ENCODE measurements around the gene R3HDM2. TPM values are rescaled to one million over a fixed set of nuclear protein-coding genes. Genes with fewer than 3 reads are reported as not detected.
A peak's percentile ranks its signal among the peaks of the same experiment; 100 is the strongest.
"Not testable (repeated sequence)": the region's sequence is repeated elsewhere in the genome, so short reads cannot be mapped to it uniquely, and the experiment has no call there.

R3HDM2 gene
- total RNA-seq, 6 experiments from 2014 or later, result 33.7 to 39.4 (median 37.9) TPM

DNA sequence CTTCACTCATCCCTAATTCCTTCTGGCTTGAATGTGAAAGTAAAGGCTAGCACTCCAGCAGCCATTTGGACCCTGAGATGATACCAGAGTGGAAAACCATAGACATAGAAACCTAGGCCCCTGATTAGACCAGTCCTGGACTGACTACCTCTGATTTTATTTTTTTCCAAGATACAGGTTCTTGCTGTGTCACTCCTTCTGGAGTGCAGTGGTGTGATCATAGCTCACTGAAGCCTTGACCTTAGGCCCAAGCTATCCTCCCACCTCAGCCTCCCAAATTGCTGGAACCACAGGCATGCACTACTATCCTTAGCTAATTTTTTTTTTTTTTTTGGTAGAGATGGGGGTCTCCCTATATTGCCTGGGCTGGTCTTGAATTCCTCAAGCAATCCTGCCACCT, 105.4 kb downstream of the R3HDM2 start:
- TF ChIP-seq, protein P1, sequence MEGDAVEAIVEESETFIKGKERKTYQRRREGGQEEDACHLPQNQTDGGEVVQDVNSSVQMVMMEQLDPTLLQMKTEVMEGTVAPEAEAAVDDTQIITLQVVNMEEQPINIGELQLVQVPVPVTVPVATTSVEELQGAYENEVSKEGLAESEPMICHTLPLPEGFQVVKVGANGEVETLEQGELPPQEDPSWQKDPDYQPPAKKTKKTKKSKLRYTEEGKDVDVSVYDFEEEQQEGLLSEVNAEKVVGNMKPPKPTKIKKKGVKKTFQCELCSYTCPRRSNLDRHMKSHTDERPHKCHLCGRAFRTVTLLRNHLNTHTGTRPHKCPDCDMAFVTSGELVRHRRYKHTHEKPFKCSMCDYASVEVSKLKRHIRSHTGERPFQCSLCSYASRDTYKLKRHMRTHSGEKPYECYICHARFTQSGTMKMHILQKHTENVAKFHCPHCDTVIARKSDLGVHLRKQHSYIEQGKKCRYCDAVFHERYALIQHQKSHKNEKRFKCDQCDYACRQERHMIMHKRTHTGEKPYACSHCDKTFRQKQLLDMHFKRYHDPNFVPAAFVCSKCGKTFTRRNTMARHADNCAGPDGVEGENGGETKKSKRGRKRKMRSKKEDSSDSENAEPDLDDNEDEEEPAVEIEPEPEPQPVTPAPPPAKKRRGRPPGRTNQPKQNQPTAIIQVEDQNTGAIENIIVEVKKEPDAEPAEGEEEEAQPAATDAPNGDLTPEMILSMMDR (IDR thresholded peaks at IDR 0.05), result no peak
- H3K36me3 Mint-ChIP-seq (ENCODE audit: low read depth), result peaks cover 10% of the 10 kb centered on the region
- no peak overlapping the region for H3K27ac Mint-ChIP-seq
- no peak overlapping the region for H3K4me3 Mint-ChIP-seq
- no peaks in the 10 kb centered on the region for H3K9me3 Mint-ChIP-seq
- peaks cover 1% of the 10 kb centered on the region for H3K27me3 Mint-ChIP-seq (ENCODE audit: insufficient read depth)
- H3K4me1 Mint-ChIP-seq (ENCODE audit: low read depth), result peaks cover 8% of the 10 kb centered on the region
- no peak for DNase-seq

DNA sequence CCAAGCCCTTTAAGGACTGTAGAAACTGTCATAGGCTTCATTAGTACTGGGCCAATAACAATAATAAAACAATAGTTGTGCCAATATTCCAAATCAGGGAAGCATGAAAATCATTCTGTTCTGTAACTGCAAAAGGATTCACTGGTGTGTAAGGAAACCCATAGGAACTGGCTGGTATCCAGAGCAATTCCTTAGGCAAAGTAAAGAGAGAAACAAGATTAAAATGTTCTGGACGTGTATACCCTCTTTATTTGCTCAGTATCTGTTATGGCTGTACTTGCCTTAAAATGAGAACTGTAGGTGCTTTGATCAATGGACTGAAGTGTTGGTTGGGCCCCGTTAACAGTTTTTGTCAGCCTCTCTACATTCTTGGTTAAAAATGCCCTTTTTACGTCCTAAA, 107.4 kb downstream of the R3HDM2 start:
- H3K27ac Mint-ChIP-seq, result no peak overlapping the region
- TF ChIP-seq, protein P1 (IDR thresholded peaks at IDR 0.05), result no peak

DNA sequence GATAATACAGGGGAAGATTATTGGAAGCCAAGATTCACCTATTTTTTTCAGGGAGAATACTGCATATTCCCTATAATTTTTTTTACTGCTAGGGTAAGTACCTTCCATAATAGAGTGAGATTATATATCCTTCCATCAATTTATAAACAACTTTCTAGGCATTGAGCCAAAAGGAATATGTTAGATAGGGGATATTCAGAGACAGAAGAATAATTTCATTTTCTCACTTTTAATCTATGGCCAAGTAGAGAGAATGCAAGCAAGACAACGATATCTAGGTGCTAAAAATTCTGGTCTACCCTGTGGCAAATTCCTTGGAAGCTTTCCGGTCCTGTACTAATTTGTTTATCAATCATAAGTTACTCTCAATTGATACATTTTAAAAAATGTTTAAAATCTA, 110.2 kb downstream of the R3HDM2 start:
- no peak for DNase-seq

More for the DNA sequence above, 107.4 kb downstream of the R3HDM2 start:
- Mint-ChIP-seq H3K27me3 (ENCODE audit: insufficient read depth) (peaks cover 1% of the 10 kb centered on the region), H3K9me3 (no peaks in the 10 kb centered on the region), H3K4me1 (ENCODE audit: low read depth) (peaks cover 25% of the 10 kb centered on the region), H3K4me3 (no peak overlapping the region), H3K36me3 (ENCODE audit: low read depth) (peaks cover 10% of the 10 kb centered on the region)
- DNase-seq, result no peak

DNA sequence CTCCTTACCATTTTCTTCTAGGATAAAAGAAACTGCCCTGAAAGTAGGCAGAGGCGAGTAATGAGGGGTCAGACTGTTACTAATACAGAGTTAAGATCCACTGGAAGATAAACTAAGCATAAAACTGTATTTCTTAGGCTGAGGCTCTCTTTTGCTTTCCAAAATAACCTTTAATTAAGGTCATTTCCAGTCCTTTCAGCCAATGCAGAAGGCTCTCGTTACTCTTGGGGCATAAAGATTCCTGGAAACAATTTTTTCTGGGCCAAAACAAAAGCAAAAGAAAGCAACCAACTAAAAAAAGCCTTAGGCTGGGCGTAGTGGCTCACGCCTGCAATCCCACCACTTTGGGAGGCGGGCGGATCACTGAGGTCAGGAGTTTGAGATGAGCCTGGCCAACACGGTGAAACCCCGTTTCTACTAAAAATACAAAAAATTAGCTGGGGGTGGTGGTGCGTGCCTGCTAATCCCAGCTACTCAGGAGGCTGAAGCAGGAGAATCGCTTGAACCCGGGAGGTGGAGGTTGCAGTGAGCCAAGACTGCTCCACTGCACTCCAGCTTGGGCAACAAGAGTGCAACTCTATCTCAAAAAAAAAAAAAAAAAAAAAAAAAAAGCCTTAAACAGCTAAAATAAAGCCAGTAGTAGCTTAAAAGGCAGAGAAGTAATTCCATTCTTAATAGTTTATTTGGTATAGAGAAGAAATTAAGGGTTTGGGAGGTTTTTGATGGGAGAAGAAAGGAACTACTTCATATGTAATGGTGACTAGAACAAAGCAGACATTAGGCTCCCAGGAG, 111.0 kb downstream of the R3HDM2 start:
- TF ChIP-seq, protein P1 (IDR thresholded peaks at IDR 0.05), result no peak
- DNase-seq, result peak; percentile 1
- H3K4me3 Mint-ChIP-seq, result no peak overlapping the region
- H3K4me1 Mint-ChIP-seq (ENCODE audit: low read depth), result peaks cover 20% of the 10 kb centered on the region
- H3K36me3 Mint-ChIP-seq (ENCODE audit: low read depth), result no peaks in the 10 kb centered on the region
- no peaks in the 10 kb centered on the region; the same call in 1 of the 2 replicates for H3K27me3 Mint-ChIP-seq (ENCODE audit: insufficient read depth)
- peak overlapping the region; percentile 71 for H3K27ac Mint-ChIP-seq
- no peaks in the 10 kb centered on the region for H3K9me3 Mint-ChIP-seq

More for the DNA sequence above, 110.2 kb downstream of the R3HDM2 start:
- Mint-ChIP-seq H3K4me3 (no peak overlapping the region), H3K27me3 (ENCODE audit: insufficient read depth) (peaks cover 1% of the 10 kb centered on the region), H3K4me1 (ENCODE audit: low read depth) (peaks cover 20% of the 10 kb centered on the region), H3K9me3 (no peaks in the 10 kb centered on the region), H3K36me3 (ENCODE audit: low read depth) (no peaks in the 10 kb centered on the region), H3K27ac (no peak overlapping the region)
- TF ChIP-seq, protein P1 (IDR thresholded peaks at IDR 0.05), result no peak

DNA sequence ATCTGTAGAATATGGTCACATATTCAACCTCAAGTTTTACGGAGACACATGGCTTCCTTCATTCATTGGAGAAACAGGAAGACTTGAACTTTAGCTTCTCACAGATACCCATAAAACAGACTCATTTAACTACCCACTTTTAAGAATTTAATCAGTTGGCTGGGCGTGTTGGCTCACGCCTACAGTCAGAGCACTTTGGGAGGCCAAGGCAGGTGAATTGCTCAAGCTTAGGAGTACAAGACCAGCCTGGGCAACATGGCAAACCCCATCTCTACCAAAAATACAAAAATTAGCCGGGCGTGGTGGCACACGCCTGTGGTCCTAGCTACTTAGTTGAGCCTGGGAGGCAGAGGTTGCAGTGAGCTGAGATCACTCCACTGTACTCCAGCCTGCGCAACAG, 115.2 kb downstream of the R3HDM2 start:
- Mint-ChIP-seq H3K4me1 (ENCODE audit: low read depth) (peaks cover 20% of the 10 kb centered on the region), H3K27me3 (ENCODE audit: insufficient read depth) (no peaks in the 10 kb centered on the region), H3K9me3 (no peaks in the 10 kb centered on the region), H3K27ac (no peak overlapping the region), H3K4me3 (no peak overlapping the region), H3K36me3 (ENCODE audit: low read depth) (no peaks in the 10 kb centered on the region)
- no peak for DNase-seq
- TF ChIP-seq, protein P1 (IDR thresholded peaks at IDR 0.05), result no peak

DNA sequence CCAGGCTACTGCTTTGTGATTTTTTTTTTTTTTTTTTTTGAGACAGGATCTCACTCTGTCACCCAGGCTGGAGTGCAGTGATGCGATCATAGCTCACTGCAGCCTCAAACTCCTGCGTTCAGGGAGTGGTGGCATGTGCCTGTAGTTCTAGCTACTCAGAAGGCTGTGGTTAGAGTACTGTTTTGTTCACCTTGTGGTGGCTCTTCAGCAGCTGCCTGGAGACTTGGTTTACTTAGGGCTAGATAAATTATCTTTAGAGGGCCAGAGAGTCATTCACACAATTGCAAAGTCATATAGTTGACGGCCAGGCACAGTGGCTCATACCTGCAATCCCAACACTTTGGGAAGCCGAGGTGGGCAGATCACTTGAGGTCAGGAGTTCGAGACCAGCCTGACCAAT, 118.6 kb downstream of the R3HDM2 start:
- peaks cover 20% of the 10 kb centered on the region for H3K4me1 Mint-ChIP-seq (ENCODE audit: low read depth)
- H3K4me3 Mint-ChIP-seq, result not testable (repeated sequence)

More for the DNA sequence above, 118.6 kb downstream of the R3HDM2 start:
- H3K9me3 Mint-ChIP-seq; DNase-seq; H3K27me3 Mint-ChIP-seq (ENCODE audit: insufficient read depth); H3K36me3 Mint-ChIP-seq (ENCODE audit: low read depth); H3K27ac Mint-ChIP-seq: not testable (repeated sequence)
